HUDEP-2 (cell line): ENCODE measurements around the gene HDAC4.
A peak's percentile ranks its signal among the peaks of the same experiment; 100 is the strongest.

Experiments used
- DNase-seq, 76 experiments: peaks; one replicate each; lab custom pipeline; 2025; ENCODE audit not compliant: unreplicated experiment in 76 of 76; lab: John Stamatoyannopoulos, UW

The HDAC4 gene

GRCh38 chr2:239119346-239120126 lies 281.3 kb downstream of the HDAC4 start:
- DNase-seq: no peak

GRCh38 chr2:239118675-239119211 lies 282.1 kb downstream of the HDAC4 start:
- DNase-seq: no peak

GRCh38 chr2:239118264-239118663 lies 282.6 kb downstream of the HDAC4 start:
- no peak for DNase-seq

GRCh38 chr2:239117831-239118230 lies 283.0 kb downstream of the HDAC4 start:
- no peak for DNase-seq

- DNase-seq: no peak
Observed at GRCh38 chr2:239116456-239117246, 284.2 kb downstream of the HDAC4 start.

- no peak for DNase-seq
Observed at GRCh38 chr2:239115616-239116015, 285.2 kb downstream of the HDAC4 start.

- DNase-seq: no peak
Observed at GRCh38 chr2:239114616-239115265, 286.1 kb downstream of the HDAC4 start.

GRCh38 chr2:239114119-239114581 lies 286.7 kb downstream of the HDAC4 start:
- no peak for DNase-seq

- no peak for DNase-seq
Observed at GRCh38 chr2:239113615-239114014, 287.2 kb downstream of the HDAC4 start.

GRCh38 chr2:239113171-239113570 lies 287.6 kb downstream of the HDAC4 start:
- no peak for DNase-seq

GRCh38 chr2:239112127-239112774 lies 288.6 kb downstream of the HDAC4 start:
- DNase-seq: no peak

- no peak for DNase-seq
Observed at GRCh38 chr2:239111401-239112100, 289.3 kb downstream of the HDAC4 start.

- DNase-seq: no peak
Observed at GRCh38 chr2:239110595-239111048, 290.2 kb downstream of the HDAC4 start.

GRCh38 chr2:239109928-239110545 lies 290.8 kb downstream of the HDAC4 start:
- no peak for DNase-seq

GRCh38 chr2:239109041-239109927 lies 291.5 kb downstream of the HDAC4 start:
- no peak for DNase-seq

- no peak for DNase-seq
Observed at GRCh38 chr2:239108459-239108858, 292.4 kb downstream of the HDAC4 start.

GRCh38 chr2:239107936-239108335 lies 292.9 kb downstream of the HDAC4 start:
- DNase-seq: no peak

GRCh38 chr2:239106966-239107365 lies 293.9 kb downstream of the HDAC4 start:
- DNase-seq: peak in 2 of 76 experiments; percentile 4 to 17
